ENCODE results near the gene MMP26.
"Not testable (repeated sequence)": the region's sequence is repeated elsewhere in the genome, so short reads cannot be mapped to it uniquely, and the experiment has no call there.

Gene MMP26

DNA sequence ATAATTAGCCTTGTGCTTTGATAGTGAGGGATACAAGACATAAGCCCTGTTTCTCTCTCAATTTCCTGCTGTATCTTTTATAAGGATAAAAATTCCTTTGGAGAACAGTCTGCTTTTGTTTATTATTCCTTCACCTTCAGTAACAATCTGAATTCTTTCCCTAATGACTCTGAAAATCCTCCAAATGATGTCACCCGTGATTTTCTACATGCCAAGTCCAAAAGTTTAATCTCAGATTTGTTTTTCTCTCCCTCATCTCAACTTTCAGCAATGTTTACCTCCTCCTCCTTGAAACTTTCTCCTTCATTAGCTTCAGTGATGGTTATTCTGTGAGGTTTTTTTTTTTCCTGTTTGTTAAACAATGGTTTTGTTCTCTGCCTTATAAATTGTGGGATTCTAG, 9.1 kb upstream of the MMP26 start:
- no peak for DNase-seq (ENCODE audit: low spot score in 2 of 2)
- no peaks in the 10 kb centered on the region for H3K4me1 ChIP-seq
- H3K9me3 ChIP-seq = no peaks in the 10 kb centered on the region
- H3K36me3 ChIP-seq (replicated peaks) = no peaks in the 10 kb centered on the region
- no peaks in the 10 kb centered on the region for H3K27me3 ChIP-seq (ENCODE audit: low read depth)
- in situ Hi-C loops (cut with MboI; ENCODE audit: low sequenced_read_pairs) = no loop called here
- H3K4me3 ChIP-seq = no peak overlapping the region

DNA sequence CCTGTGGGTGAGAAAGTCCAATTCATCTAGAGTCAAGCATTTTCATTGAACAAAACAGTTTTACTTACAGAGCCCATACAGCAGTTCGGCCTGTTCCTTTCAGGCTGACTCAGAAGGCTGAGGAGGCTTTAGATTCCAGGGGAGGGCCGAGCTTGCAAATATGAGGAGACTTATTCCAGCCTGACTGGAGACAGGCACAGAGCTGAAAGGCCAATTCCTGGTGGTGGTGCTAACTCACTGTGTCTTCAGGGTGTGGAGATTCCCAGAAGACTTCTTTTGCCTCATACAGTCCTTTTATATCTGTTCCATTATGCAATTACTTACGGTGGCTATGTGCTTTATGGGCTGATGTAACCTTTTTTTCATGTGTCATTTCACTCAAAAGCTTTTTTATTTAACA, 7.0 kb upstream of the MMP26 start, which contains the start of gene OR51E2:
OR51E2 (minus strand) TSS at position 269 of the 400 bp plus-strand sequence. CDS start 15,142 bp downstream, outside the sequence.
- Histone ChIP-seq H3K9me3 (no peaks in the 10 kb centered on the region), H3K36me3 (replicated peaks) (no peaks in the 10 kb centered on the region), H3K27me3 (ENCODE audit: low read depth) (no peaks in the 10 kb centered on the region), H3K4me3 (no peak within 1 kb of the TSS), H3K4me1 (no peaks in the 10 kb centered on the region)
- DNase-seq (ENCODE audit: low spot score in 2 of 2) = no peak
- in situ Hi-C loops (cut with MboI; ENCODE audit: low sequenced_read_pairs) = no loop called here

DNA sequence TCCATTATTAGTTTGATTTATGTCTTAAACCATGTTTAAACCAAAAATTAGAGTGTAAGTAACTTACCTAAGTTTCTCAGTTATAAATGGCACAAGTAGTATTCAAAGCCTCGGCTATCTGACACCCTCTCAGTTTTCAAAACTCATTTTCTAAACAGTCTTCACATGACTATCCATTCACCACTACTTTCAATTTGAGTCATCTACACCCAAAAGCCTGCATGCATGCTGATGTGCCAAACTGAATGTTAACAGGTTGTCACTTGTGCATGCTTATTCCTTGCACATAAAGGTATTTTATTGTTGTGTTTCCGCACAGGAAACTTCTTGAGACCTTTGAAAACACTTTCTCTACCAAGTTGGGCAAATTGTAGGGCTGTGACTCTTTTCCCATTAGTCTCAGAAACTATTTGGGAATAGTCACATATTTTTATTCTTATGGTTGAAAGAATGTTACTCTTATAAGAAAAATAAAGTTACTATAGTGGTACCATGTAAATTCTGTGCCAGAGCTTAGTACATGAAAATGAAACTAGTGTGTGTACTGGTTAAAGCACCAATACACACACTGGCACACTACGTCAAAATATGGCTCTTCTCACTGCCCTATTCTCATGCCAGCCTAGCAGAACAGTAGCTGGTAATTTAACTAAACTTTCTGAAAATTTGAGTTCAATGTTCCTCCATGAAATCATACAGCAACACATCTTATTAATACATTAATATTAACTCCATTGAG, 4.7 kb upstream of the MMP26 start:
- H3K4me3 ChIP-seq = no peak overlapping the region

DNA sequence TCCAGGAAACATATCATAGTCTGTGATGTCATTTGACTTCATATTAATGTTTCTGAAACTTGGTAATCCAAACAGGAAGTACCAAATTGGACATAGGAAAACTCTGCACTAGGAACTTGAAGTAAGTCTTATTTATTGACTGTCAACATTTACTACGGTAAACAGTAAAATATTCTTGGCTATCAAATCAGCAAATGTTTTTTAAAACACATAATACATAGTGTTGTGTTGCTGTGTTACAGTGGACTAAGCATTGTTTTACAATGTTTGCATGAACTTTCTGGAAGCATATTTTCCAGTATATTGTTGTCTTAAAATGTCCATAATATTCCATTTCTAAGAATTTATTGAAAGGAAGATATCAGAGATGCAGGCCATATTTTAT, 4.2 kb upstream of the MMP26 start:
- no peak overlapping the region for H3K4me3 ChIP-seq
- H3K4me1 ChIP-seq = no peaks in the 10 kb centered on the region
- H3K36me3 ChIP-seq (replicated peaks) = no peaks in the 10 kb centered on the region
- in situ Hi-C loops (cut with MboI; ENCODE audit: low sequenced_read_pairs) = no loop called here
- H3K27me3 ChIP-seq (ENCODE audit: low read depth) = no peaks in the 10 kb centered on the region
- DNase-seq (ENCODE audit: low spot score in 2 of 2) = no peak
- H3K9me3 ChIP-seq = no peaks in the 10 kb centered on the region

More for the DNA sequence above, 4.7 kb upstream of the MMP26 start:
- Histone ChIP-seq H3K27me3 (ENCODE audit: low read depth) (no peaks in the 10 kb centered on the region), H3K36me3 (replicated peaks) (no peaks in the 10 kb centered on the region), H3K9me3 (no peaks in the 10 kb centered on the region), H3K4me1 (no peaks in the 10 kb centered on the region)
- in situ Hi-C loops (cut with MboI; ENCODE audit: low sequenced_read_pairs) = no loop called here
- no peak for DNase-seq (ENCODE audit: low spot score in 2 of 2)

DNA sequence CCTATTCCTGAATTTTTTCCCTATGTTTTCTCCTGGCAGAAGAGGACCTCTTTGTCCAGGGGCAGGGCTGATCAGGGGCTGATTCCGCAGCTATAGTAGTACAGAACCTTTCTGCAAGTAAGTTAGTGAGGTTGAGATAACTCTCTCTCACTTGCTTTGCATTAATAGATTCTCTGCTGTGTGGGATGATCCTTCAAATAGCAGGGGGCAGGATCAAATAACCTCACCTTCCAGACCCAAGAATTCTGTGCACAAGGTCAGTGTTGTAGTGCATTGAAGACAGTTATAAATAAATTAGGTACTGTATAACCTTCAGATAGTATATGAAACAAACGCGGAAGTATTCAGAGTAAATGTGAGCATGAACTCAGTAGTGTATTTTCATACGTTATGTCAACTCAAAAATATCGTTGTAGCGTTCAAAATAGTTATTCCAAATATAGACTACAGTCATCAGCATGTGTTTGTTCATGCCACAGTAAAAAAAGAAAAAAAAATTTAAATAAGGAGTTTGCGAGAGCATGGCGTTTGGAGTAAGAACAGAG, 278 bp downstream of the MMP26 start:
- in situ Hi-C loops (cut with MboI; ENCODE audit: low sequenced_read_pairs) = no loop called here
- Histone ChIP-seq H3K27me3 (ENCODE audit: low read depth) (0 out of 2 replicates have a peak, but pooled peaks cover 3% of the 10 kb centered on the region), H3K4me3 (no peak overlapping the region), H3K36me3 (replicated peaks) (no peaks in the 10 kb centered on the region), H3K4me1 (no peaks in the 10 kb centered on the region), H3K9me3 (no peaks in the 10 kb centered on the region)
- no peak for DNase-seq (ENCODE audit: low spot score in 2 of 2)

DNA sequence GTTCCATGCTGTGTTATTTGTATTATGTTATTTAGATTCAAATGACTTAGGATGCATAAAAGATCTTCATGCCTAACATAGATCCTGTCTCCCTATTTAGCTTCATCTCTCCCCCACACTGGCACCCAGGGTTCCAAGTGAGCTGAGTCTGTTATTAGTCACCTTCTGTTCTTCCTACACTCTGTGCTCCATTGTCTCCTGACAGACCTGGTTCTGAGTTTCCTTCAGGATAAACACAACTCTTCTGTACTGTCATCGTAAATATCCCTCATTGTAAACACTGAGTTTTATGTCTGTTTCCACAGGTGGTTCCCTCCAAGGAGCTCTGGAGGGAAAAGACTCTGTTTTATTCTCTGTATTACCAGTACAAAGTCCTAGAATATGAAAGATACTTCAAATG, 8.7 kb downstream of the MMP26 start:
- Histone ChIP-seq H3K4me1 (no peaks in the 10 kb centered on the region), H3K27me3 (ENCODE audit: low read depth) (peaks cover 3% of the 10 kb centered on the region; the same call in 1 of the 2 replicates), H3K9me3 (no peaks in the 10 kb centered on the region), H3K4me3 (no peak overlapping the region), H3K36me3 (replicated peaks) (no peaks in the 10 kb centered on the region)
- in situ Hi-C loops (cut with MboI; ENCODE audit: low sequenced_read_pairs) = no loop called here
- DNase-seq (ENCODE audit: low spot score in 2 of 2) = no peak

DNA sequence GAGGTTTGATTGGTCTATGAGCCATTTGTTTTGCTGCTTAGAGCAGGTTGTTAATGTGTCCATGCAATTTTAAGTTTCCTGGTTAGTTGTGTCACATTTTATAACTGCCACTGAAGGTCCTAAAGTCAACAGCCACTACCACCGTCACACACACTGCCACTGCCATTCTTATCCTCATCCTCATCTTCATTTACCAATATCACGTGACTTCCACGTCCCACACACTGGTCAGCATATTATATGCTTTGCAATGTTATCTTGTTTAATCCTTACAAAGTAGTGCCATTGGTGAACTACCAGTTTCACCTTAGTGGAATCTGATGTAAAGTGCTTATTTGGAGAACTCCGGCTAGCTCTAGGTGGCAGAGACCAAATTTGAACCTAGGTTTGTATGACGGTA, 9.7 kb downstream of the MMP26 start:
- in situ Hi-C loops (cut with MboI; ENCODE audit: low sequenced_read_pairs) = no loop called here
- DNase-seq (ENCODE audit: low spot score in 2 of 2) = no peak
- no peaks in the 10 kb centered on the region for H3K4me1 ChIP-seq
- H3K9me3 ChIP-seq = no peaks in the 10 kb centered on the region
- no peaks in the 10 kb centered on the region; the same call in 1 of the 2 replicates for H3K27me3 ChIP-seq (ENCODE audit: low read depth)
- H3K4me3 ChIP-seq = no peak overlapping the region
- no peaks in the 10 kb centered on the region for H3K36me3 ChIP-seq (replicated peaks)

DNA sequence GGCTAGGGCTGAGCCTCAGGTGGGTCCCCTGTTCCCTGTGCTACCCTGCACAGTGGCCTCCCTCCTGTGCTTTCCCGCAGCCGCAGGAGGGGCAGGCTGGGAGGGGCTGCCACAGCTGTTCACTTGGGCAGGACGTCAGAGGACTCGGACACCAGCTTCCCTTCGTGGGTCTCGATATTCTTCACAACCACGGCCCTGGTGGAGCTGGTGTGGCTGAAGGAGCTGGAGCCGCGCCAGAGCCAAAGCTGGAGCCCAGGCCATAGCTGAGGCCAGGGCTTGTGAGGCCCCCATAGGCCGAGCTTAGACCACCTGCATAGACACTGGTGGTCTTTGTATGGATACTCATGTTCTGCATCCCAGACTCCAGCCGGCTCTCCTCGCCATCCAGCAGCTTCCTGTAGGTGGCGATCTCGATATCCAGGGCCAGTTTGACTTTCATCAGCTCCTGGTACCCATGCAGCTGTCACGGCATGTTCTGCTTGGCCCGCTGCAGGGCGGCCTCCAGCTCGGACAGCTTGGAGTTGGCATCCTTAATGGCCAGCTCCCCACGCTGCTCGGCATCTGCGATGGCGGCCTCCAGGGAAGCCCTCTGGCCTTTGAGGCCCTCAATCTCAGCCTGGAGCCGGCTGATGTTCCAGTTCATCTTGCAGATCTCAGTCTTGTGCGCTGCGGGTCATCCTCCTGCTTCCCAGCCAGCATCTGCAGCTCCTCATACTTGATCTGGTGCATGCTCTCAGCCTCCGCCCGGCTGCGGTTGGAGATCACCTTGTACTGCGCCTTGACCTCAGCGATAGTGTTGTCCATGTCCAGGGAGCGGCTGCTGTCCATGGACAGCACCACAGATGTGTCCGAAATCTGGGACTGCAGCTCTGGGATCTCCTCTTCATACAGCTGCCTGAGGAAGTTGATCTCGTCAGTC, 18.3 kb downstream of the MMP26 start:
- H3K27me3 ChIP-seq (ENCODE audit: low read depth); H3K4me3 ChIP-seq; H3K4me1 ChIP-seq; H3K9me3 ChIP-seq; H3K36me3 ChIP-seq (replicated peaks); in situ Hi-C loops (cut with MboI; ENCODE audit: low sequenced_read_pairs): not testable (repeated sequence)
- DNase-seq (ENCODE audit: low spot score in 2 of 2) = peak in 1 of 2 experiments; percentile 30

DNA sequence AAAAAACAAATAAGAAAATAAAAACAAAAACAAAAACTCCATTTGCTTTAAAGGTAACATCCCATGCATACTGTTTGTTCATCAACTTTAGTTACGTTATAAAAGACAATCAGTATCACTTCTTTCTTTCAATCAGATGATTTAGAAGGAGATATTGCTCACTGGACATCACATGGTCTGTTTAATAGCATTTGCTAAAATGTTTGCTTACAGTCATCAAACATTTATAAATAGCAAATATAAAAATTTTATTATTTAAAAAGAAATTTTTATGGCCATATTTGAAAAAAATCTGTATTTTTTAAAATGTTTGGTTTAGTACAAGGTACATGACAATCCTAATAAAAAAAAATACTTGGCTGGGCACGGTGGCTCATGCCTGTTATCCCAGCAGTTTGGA, 22.6 kb downstream of the MMP26 start:
- no peaks in the 10 kb centered on the region for H3K9me3 ChIP-seq
- in situ Hi-C loops (cut with MboI; ENCODE audit: low sequenced_read_pairs) = no loop called here

DNA sequence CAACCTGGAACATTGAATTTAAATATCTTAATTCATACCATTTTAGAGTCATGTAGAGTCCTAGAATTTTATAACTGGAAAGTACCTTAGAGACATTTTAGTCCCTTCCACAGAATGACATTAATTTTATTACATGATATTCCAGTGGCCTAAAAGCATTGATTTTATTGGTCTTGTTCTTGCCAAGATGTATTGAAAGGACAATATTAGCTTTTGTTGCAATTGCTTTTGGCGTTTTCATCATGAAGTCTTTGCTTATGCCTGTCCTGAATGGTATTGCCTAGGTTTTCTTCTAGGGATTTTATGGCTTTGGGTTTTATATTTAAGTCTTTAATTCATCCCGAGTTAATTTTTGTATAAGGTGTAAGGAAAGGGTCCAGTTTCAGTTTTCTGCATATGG, 36.2 kb downstream of the MMP26 start:
- Histone ChIP-seq H3K27me3 (ENCODE audit: low read depth) (no peaks in the 10 kb centered on the region), H3K4me3 (no peak overlapping the region), H3K4me1 (no peaks in the 10 kb centered on the region), H3K9me3 (no peaks in the 10 kb centered on the region), H3K36me3 (replicated peaks) (no peaks in the 10 kb centered on the region)
- no peak for DNase-seq (ENCODE audit: low spot score in 2 of 2)
- in situ Hi-C loops (cut with MboI; ENCODE audit: low sequenced_read_pairs) = no loop called here

More for the DNA sequence above, 22.6 kb downstream of the MMP26 start:
- Histone ChIP-seq H3K27me3 (ENCODE audit: low read depth) (no peaks in the 10 kb centered on the region), H3K4me1 (no peaks in the 10 kb centered on the region), H3K4me3 (no peak overlapping the region), H3K36me3 (replicated peaks) (no peaks in the 10 kb centered on the region)
- DNase-seq (ENCODE audit: low spot score in 2 of 2) = no peak

DNA sequence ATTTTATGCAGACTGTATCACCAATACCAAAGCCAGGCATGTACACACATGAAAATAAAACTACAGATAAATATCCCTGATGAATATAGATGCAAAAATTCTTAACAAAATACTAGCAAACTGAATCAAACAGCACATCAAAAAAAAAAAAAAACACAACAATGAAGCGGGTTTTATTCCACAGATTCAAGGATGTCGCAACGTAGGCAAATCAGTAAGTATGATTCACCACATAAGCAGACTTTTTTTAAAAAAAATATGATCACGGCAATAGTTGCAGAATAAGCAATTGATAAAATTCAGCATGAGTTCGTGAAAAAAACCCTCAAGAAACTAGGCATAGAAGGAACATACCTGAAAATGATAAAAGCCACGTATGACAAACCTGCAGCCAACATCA, 43.9 kb downstream of the MMP26 start:
- Histone ChIP-seq H3K4me1 (no peaks in the 10 kb centered on the region), H3K4me3 (no peak overlapping the region), H3K27me3 (ENCODE audit: low read depth) (no peaks in the 10 kb centered on the region), H3K36me3 (replicated peaks) (no peaks in the 10 kb centered on the region), H3K9me3 (no peaks in the 10 kb centered on the region)
- DNase-seq (ENCODE audit: low spot score in 2 of 2) = no peak
- in situ Hi-C loops (cut with MboI; ENCODE audit: low sequenced_read_pairs) = no loop called here

DNA sequence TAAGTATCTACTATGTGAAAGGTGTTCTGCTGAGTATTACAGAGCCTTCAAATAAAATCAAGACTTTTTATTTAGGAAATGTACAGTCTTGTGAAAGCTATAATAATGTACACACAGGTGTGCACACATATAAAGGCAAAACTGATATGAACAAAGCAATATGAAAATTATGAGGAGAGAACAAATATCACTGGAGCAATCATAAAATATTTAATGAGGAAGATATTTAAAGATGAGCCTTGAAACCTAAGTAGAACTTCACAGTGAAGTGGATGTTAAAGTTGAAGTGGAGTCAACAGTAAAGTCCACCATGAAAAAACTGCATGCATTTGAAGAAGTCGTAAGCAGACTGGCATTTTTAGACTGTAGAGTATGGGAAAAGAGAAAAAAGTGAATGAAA, 46.6 kb downstream of the MMP26 start:
- H3K4me1 ChIP-seq = no peaks in the 10 kb centered on the region
- H3K9me3 ChIP-seq = no peaks in the 10 kb centered on the region
- H3K27me3 ChIP-seq (ENCODE audit: low read depth) = no peaks in the 10 kb centered on the region
- in situ Hi-C loops (cut with MboI; ENCODE audit: low sequenced_read_pairs) = no loop called here
- DNase-seq (ENCODE audit: low spot score in 2 of 2) = no peak
- H3K4me3 ChIP-seq = no peak overlapping the region
- H3K36me3 ChIP-seq (replicated peaks) = no peaks in the 10 kb centered on the region

All from HAP-1 (cell line).